Measurements from ENCODE around the gene KCNK1. TPM values are rescaled to one million over a fixed set of nuclear protein-coding genes. Genes with fewer than 3 reads are reported as not detected.

KCNK1 gene
- total and polyA plus RNA-seq, 2 of the 8 experiments (the other 6 are each of a cell fraction or from before 2014, with no cell fraction given): 11.9 to 16.5 TPM

GRCh38 chr1:233695901-233696300 is 82.0 kb downstream of the KCNK1 start:
- Histone ChIP-seq H3K23me2 (ENCODE audit: low read depth, low read length) (no peaks in the 10 kb centered on the region), H3K27ac (ENCODE audit: low read depth, low read length) (no peak overlapping the region), H3K18ac (ENCODE audit: extremely low read depth, low read length) (no peak overlapping the region), H4K20me1 (replicated peaks in 1 of 2; ENCODE audit: control insufficient read depth in 1 of 2, insufficient read depth in 2 of 2, low read length in 2 of 2) (no peaks in the 10 kb centered on the region), H3K9me3 (ENCODE audit: insufficient read depth in 2 of 2, low read depth in 1 of 2, low read length in 1 of 2) (0 out of 4 replicates have a peak, but pooled peaks cover 0 to 3% of the 10 kb centered on the region in 2 experiments), H2BK12ac (ENCODE audit: low read depth, low read length) (no peak overlapping the region), H3K27me3 (replicated peaks in 1 of 4; ENCODE audit: control insufficient read depth in 3 of 4, extremely low read depth in 1 of 4, insufficient read depth in 3 of 4, low read length in 3 of 4) (no peaks in the 10 kb centered on the region), H3K14ac (ENCODE audit: insufficient read length) (no peak overlapping the region), H3K79me1 (ENCODE audit: low read depth, low read length) (no peaks in the 10 kb centered on the region), H2BK120ac (replicated peaks; ENCODE audit: low read depth, low read length) (no peak overlapping the region), H3K23ac (ENCODE audit: insufficient read length) (no peak overlapping the region), H3K4me3 (ENCODE audit: extremely low read depth in 1 of 4, insufficient read depth in 2 of 4, low read depth in 3 of 4, low read length in 4 of 4) (no peak overlapping the region), H2BK5ac (ENCODE audit: low read depth, low read length) (no peak overlapping the region), H3K4me2 (ENCODE audit: insufficient read depth in 1 of 2, low read depth in 2 of 2, low read length in 2 of 2) (no peak overlapping the region), H3K9ac (replicated peaks in 1 of 4; ENCODE audit: extremely low read depth in 1 of 4, low read depth in 3 of 4, low read length in 3 of 4) (no peak overlapping the region), H2BK20ac (ENCODE audit: low read length) (no peak overlapping the region), H4K91ac (replicated peaks; ENCODE audit: insufficient read length, low read length) (no peak overlapping the region), H3K79me2 (ENCODE audit: control insufficient read depth in 1 of 2, insufficient read depth in 2 of 2, low read length in 2 of 2) (no peaks in the 10 kb centered on the region), H4K5ac (ENCODE audit: insufficient read length, low read depth, low read length) (no peak overlapping the region), H3K4me1 (replicated peaks in 1 of 4; ENCODE audit: control insufficient read depth in 3 of 4, insufficient read depth in 4 of 4, low read length in 3 of 4) (no peaks in the 10 kb centered on the region), H3K4ac (replicated peaks; ENCODE audit: insufficient read length, low read depth, low read length) (no peak overlapping the region), H2AK5ac (ENCODE audit: low read depth, low read length) (no peak overlapping the region), H2BK15ac (ENCODE audit: low read length) (no peak overlapping the region), H2AFZ (ENCODE audit: low read length) (no peak overlapping the region), H3K36me3 (ENCODE audit: control insufficient read depth in 2 of 4, insufficient read depth in 4 of 4, low read length in 3 of 4) (no peaks in the 10 kb centered on the region), H4K8ac (ENCODE audit: extremely low read depth, insufficient read depth, low read length) (no peak overlapping the region), H3K56ac (replicated peaks; ENCODE audit: insufficient read length, low read depth, low read length) (no peak overlapping the region)
- DNase-seq (ENCODE audit: low read depth in 1 of 2, low spot score in 2 of 2): no peak
- no peak for FAIRE-seq
- CTCF ChIA-PET (ENCODE audit: partially characterized antibody): no interaction called here
- POLR2A ChIA-PET (ENCODE audit: partially characterized antibody): no interaction called here
- TF ChIP-seq MAX (IDR thresholded peaks at IDR 0.05) (no peak), JUND (IDR thresholded peaks at IDR 0.05; ENCODE audit: low read length) (no peak), SUZ12 (IDR thresholded peaks at IDR 0.05; ENCODE audit: low read length) (no peak), ATF2 (IDR thresholded peaks at IDR 0.05; ENCODE audit: low read length) (no peak), RBBP5 (IDR thresholded peaks at IDR 0.05; ENCODE audit: borderline replicate concordance, low read depth, low read length) (no peak), SIX5 (IDR thresholded peaks at IDR 0.05; ENCODE audit: low read depth, low read length) (no peak), GTF2F1 (IDR thresholded peaks at IDR 0.05; ENCODE audit: borderline replicate concordance, low read depth, low read length) (no peak), TBP (IDR thresholded peaks at IDR 0.05; ENCODE audit: low read depth, low read length) (no peak)
- TF ChIP-seq, protein P1, sequence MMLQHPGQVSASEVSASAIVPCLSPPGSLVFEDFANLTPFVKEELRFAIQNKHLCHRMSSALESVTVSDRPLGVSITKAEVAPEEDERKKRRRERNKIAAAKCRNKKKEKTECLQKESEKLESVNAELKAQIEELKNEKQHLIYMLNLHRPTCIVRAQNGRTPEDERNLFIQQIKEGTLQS (IDR thresholded peaks at IDR 0.05; ENCODE audit: insufficient read depth, low read depth, low read length): no peak
- TF ChIP-seq, protein P2, sequence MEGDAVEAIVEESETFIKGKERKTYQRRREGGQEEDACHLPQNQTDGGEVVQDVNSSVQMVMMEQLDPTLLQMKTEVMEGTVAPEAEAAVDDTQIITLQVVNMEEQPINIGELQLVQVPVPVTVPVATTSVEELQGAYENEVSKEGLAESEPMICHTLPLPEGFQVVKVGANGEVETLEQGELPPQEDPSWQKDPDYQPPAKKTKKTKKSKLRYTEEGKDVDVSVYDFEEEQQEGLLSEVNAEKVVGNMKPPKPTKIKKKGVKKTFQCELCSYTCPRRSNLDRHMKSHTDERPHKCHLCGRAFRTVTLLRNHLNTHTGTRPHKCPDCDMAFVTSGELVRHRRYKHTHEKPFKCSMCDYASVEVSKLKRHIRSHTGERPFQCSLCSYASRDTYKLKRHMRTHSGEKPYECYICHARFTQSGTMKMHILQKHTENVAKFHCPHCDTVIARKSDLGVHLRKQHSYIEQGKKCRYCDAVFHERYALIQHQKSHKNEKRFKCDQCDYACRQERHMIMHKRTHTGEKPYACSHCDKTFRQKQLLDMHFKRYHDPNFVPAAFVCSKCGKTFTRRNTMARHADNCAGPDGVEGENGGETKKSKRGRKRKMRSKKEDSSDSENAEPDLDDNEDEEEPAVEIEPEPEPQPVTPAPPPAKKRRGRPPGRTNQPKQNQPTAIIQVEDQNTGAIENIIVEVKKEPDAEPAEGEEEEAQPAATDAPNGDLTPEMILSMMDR (IDR thresholded peaks at IDR 0.05; ENCODE audit: control extremely low read depth in 1 of 3, insufficient read depth in 1 of 3, low read depth in 1 of 3, low read length in 3 of 3): no peak

Data from H1 (cell line).